HG02588 (cell line): ENCODE measurements around the gene CENPB.

Source experiments
- ATAC-seq: cut with Tn5 transposase; IDR thresholded peaks from one replicate; pipeline ENCODE4 v1.9.1; 2021; ENCODE audit warnings: mild to moderate bottlenecking, moderate library complexity; ENCODE audit not compliant: unreplicated experiment

The CENPB gene

GRCh38 chr20:3751305-3751674, 35.2 kb downstream of the CENPB start:
- no peak for ATAC-seq

- ATAC-seq = no peak
Measured at GRCh38 chr20:3749689-3750531, 36.6 kb downstream of the CENPB start.

- no peak for ATAC-seq
Measured at GRCh38 chr20:3749087-3749688, 37.4 kb downstream of the CENPB start.

- ATAC-seq = no peak
Measured at GRCh38 chr20:3748073-3748472, 38.5 kb downstream of the CENPB start.

GRCh38 chr20:3747471-3747870, 39.1 kb downstream of the CENPB start:
- ATAC-seq = no peak

- ATAC-seq = no peak
Measured at GRCh38 chr20:3745686-3746173, 40.8 kb downstream of the CENPB start.

- no peak for ATAC-seq
Measured at GRCh38 chr20:3744806-3745685, 41.5 kb downstream of the CENPB start.

- no peak for ATAC-seq
Measured at GRCh38 chr20:3744037-3744436, 42.5 kb downstream of the CENPB start.

- no peak for ATAC-seq
Measured at GRCh38 chr20:3743251-3743650, 43.3 kb downstream of the CENPB start.

- ATAC-seq = no peak
Measured at GRCh38 chr20:3741836-3742458, 44.6 kb downstream of the CENPB start.

GRCh38 chr20:3740615-3741301, 45.8 kb downstream of the CENPB start:
- no peak for ATAC-seq

- no peak for ATAC-seq
Measured at GRCh38 chr20:3739926-3740451, 46.6 kb downstream of the CENPB start.

GRCh38 chr20:3739054-3739925, 47.2 kb downstream of the CENPB start:
- ATAC-seq = no peak

- no peak for ATAC-seq
Measured at GRCh38 chr20:3738111-3739053, 48.2 kb downstream of the CENPB start.

GRCh38 chr20:3735768-3736167, 50.8 kb downstream of the CENPB start:
- ATAC-seq = no peak

- no peak for ATAC-seq
Measured at GRCh38 chr20:3734111-3734843, 52.3 kb downstream of the CENPB start.
